Central memory CD4-positive, alpha-beta T cell (primary cell): Measurements from ENCODE around the gene AKAP9.
A peak's percentile ranks its signal among the peaks of the same experiment; 100 is the strongest.
"Not testable (repeated sequence)": the region's sequence is repeated elsewhere in the genome, so short reads cannot be mapped to it uniquely, and the experiment has no call there.

Experiments
- DNase-seq: peaks from one replicate; pipeline ENCODE4 v3.0.0; 2022
- total RNA-seq, 3 experiments: gene quantifications; one replicate each; lab custom pipeline; 2026; lab: John Stamatoyannopoulos, UW

Gene AKAP9
- total RNA-seq: 122 to 334 (median 287) reads per million in 3 experiments

GRCh38 chr7:91940572-91941341 lies at the start of gene AKAP9:
Gene AKAP9, plus strand, starts transcription at chr7:91940862. Its CDS starts 238 bp downstream, at chr7:91941100.
- peak; percentile 89 for DNase-seq

- DNase-seq: no peak
Observed at GRCh38 chr7:91892099-91892705, 48.5 kb upstream of the AKAP9 start.

GRCh38 chr7:91892821-91893340 lies 47.8 kb upstream of the AKAP9 start:
- DNase-seq: no peak

GRCh38 chr7:91893699-91894098 lies 47.0 kb upstream of the AKAP9 start:
- not testable (repeated sequence) for DNase-seq

GRCh38 chr7:91894781-91895480 lies 45.7 kb upstream of the AKAP9 start:
- no peak for DNase-seq

- DNase-seq: no peak
Observed at GRCh38 chr7:91898240-91898992, 42.2 kb upstream of the AKAP9 start.

GRCh38 chr7:91899563-91899962 lies 41.1 kb upstream of the AKAP9 start:
- no peak for DNase-seq

GRCh38 chr7:91910171-91910570 lies 30.5 kb upstream of the AKAP9 start:
- no peak for DNase-seq

GRCh38 chr7:91911121-91911520 lies 29.5 kb upstream of the AKAP9 start:
- no peak for DNase-seq

GRCh38 chr7:91912494-91912893 lies 28.2 kb upstream of the AKAP9 start:
- no peak for DNase-seq

GRCh38 chr7:91913612-91914011 lies 27.1 kb upstream of the AKAP9 start:
- no peak for DNase-seq

GRCh38 chr7:91915401-91916050 lies 25.1 kb upstream of the AKAP9 start:
- no peak for DNase-seq

GRCh38 chr7:91916051-91916440 lies 24.6 kb upstream of the AKAP9 start:
- no peak for DNase-seq

GRCh38 chr7:91918356-91918755 lies 22.3 kb upstream of the AKAP9 start:
- DNase-seq: no peak

GRCh38 chr7:91922857-91923256 lies 17.8 kb upstream of the AKAP9 start:
- no peak for DNase-seq

GRCh38 chr7:91927912-91928311 lies 12.8 kb upstream of the AKAP9 start:
- DNase-seq: no peak

GRCh38 chr7:91929463-91929862 lies 11.2 kb upstream of the AKAP9 start:
- DNase-seq: no peak

- DNase-seq: peak; percentile 34
Observed at GRCh38 chr7:91940171-91940570, 491 bp upstream of the AKAP9 start.

- DNase-seq: peak; percentile 27
Observed at GRCh38 chr7:91941450-91941849, 788 bp downstream of the AKAP9 start.

- DNase-seq: no peak
Observed at GRCh38 chr7:91942312-91942711, 1.6 kb downstream of the AKAP9 start.

GRCh38 chr7:91944970-91945369 lies 4.3 kb downstream of the AKAP9 start:
- not testable (repeated sequence) for DNase-seq

- no peak for DNase-seq
Observed at GRCh38 chr7:91945476-91945875, 4.8 kb downstream of the AKAP9 start.
